HepG2 (cell line): ENCODE results near the gene LMTK2. TPM values are rescaled to one million over a fixed set of nuclear protein-coding genes. Genes with fewer than 3 reads are reported as not detected.

ENCODE experiments used
- AGO1 ChIP-seq: fragments of 200-400 bp; formaldehyde crosslinking; IDR thresholded peaks from 2 replicates; pipeline ENCODE4 v1.6.1; 2017; ENCODE audit warnings: mild to moderate bottlenecking, low read depth, low read length, moderate library complexity; ENCODE audit not compliant: poor library complexity, severe bottlenecking
- CSRNP1 ChIP-seq: sonication (generic); formaldehyde crosslinking; IDR thresholded peaks from 2 replicates; pipeline ENCODE4 v1.8.1; 2023; ENCODE audit warnings: mild to moderate bottlenecking, missing genetic modification reagents
- HOXA7 ChIP-seq: sonication (generic); formaldehyde crosslinking; IDR thresholded peaks from 2 replicates; pipeline ENCODE4 v1.8.1; 2022; ENCODE audit warnings: mild to moderate bottlenecking, missing genetic modification reagents, moderate library complexity
- ISX ChIP-seq: sonication (generic); formaldehyde crosslinking; conservative IDR thresholded peaks from 2 replicates; pipeline ENCODE4 v1.5.0; 2020; ENCODE audit warnings: missing genetic modification reagents
- NCOA5 ChIP-seq: sonication (generic); formaldehyde crosslinking; IDR thresholded peaks from 2 replicates; pipeline ENCODE4 v1.4.0; 2020; ENCODE audit warnings: missing genetic modification reagents
- NFAT5 ChIP-seq: sonication (generic); formaldehyde crosslinking; IDR thresholded peaks from 2 replicates; pipeline ENCODE4 v1.4.0; 2020; ENCODE audit warnings: missing genetic modification reagents
- NR2F2 ChIP-seq: IDR thresholded peaks from 2 replicates; pipeline ENCODE4 v1.6.1; 2012; ENCODE audit warnings: low read depth, inconsistent platforms, borderline replicate concordance
- NR3C1 ChIP-seq: sonication (generic); formaldehyde crosslinking; IDR thresholded peaks from 2 replicates; pipeline ENCODE4 v1.4.0; 2020; ENCODE audit warnings: missing genetic modification reagents
- REST ChIP-seq, 2 experiments: IDR thresholded peaks; 2 replicates each; pipeline ENCODE4 v1.6.1; 2011 to 2012; ENCODE audit warnings: low read length in 2 of 2, borderline replicate concordance in 1 of 2, low read depth in 1 of 2, mild to moderate bottlenecking in 1 of 2, moderate library complexity in 1 of 2
- SOX6 ChIP-seq, 2 experiments: fragments of 450-650 bp in 1 of 2; sonication (generic) in 1 of 2; formaldehyde crosslinking in 1 of 2; IDR thresholded peaks; 2 replicates each; pipeline versions ENCODE4 v1.4.0 to v1.6.1; 2017 to 2020; ENCODE audit warnings: antibody characterized with exemption in 1 of 2, mild to moderate bottlenecking in 1 of 2, missing genetic modification reagents in 1 of 2
- USF2 ChIP-seq, 2 experiments: sonication (generic) in 1 of 2; formaldehyde crosslinking in 1 of 2; IDR thresholded peaks; 2 replicates each; pipeline versions ENCODE4 v1.5.1 to v1.6.1; 2011 to 2020; ENCODE audit warnings: borderline replicate concordance in 1 of 2, low read depth in 1 of 2, low read length in 1 of 2, mild to moderate bottlenecking in 1 of 2, missing genetic modification reagents in 1 of 2, moderate library complexity in 1 of 2
- ZNF589 ChIP-seq: sonication (generic); formaldehyde crosslinking; conservative IDR thresholded peaks from 2 replicates; pipeline ENCODE4 v1.8.0; 2022; ENCODE audit warnings: mild to moderate bottlenecking, moderate library complexity, missing genetic modification reagents
- ZNF703 ChIP-seq: sonication (generic); formaldehyde crosslinking; IDR thresholded peaks from 2 replicates; pipeline ENCODE4 v1.5.1; 2020; ENCODE audit warnings: missing genetic modification reagents, mild to moderate bottlenecking, moderate library complexity, borderline replicate concordance
- polyA plus RNA-seq, 8 experiments: library from polyadenylated mRNA; depleted of rRNA in 3 of 8; stranded (reverse) in 7 of 8; unstranded in 1 of 8; fragments of >200 nt; fragmentation: Illumina TruSeq in 4 of 8; extraction: Trizol in 4 of 8; gene quantifications; 2 replicates each; pipeline versions ENCODE4 v1.2.1 to v1.2.3, GENCODE V29; 2011 to 2016; ENCODE audit warnings: low read depth in 4 of 8, missing spikeins in 1 of 8, mixed read lengths in 1 of 8; ENCODE audit not compliant: insufficient read depth in 1 of 8
- total RNA-seq, 5 experiments: library from RNA; depleted of rRNA; stranded (reverse); fragments of >200 nt; fragmentation: Illumina TruSeq; extraction: Trizol; gene quantifications; 2 replicates each; pipeline ENCODE4 v1.2.3, GENCODE V29; 2016; ENCODE audit warnings: low read depth in 1 of 5

LMTK2 gene
- total and polyA plus RNA-seq, 2 of the 13 experiments (the other 11 are each of a cell fraction or from before 2014, with no cell fraction given): 9.5 to 11.7 TPM

GRCh38 chr7:98106647-98107312, at the start of gene LMTK2 (continued):
- TF ChIP-seq ZNF703 (CRISPR knock-in tag): no peak; the same call in 1 of the 2 replicates
- no peak for TF ChIP-seq NR2F2
- TF ChIP-seq CSRNP1 (CRISPR knock-in tag): no peak
- TF ChIP-seq AGO1: peak; percentile 58
- no peak for TF ChIP-seq NCOA5 (CRISPR knock-in tag)
- no peak for TF ChIP-seq ISX
- peak; percentile 60; the same call in 1 of the 2 replicates for TF ChIP-seq NFAT5 (CRISPR knock-in tag)
- no peak for TF ChIP-seq NR3C1 (CRISPR knock-in tag)
- no peak for TF ChIP-seq ZNF589
- TF ChIP-seq SOX6 (IDR thresholded peaks at IDR 0.05): no peak
- TF ChIP-seq SOX6 (CRISPR knock-in tag; IDR thresholded peaks at IDR 0.05): peak; percentile 75
- TF ChIP-seq HOXA7: no peak
- no peak for TF ChIP-seq REST (IDR thresholded peaks at IDR 0.05; ENCODE audit: borderline replicate concordance in 1 of 2, low read depth in 1 of 2, low read length in 2 of 2)
- peak; percentile 81 for TF ChIP-seq USF2 (IDR thresholded peaks at IDR 0.05; ENCODE audit: low read depth, low read length)
- peak; percentile 94; the same call in 1 of the 2 replicates for TF ChIP-seq USF2 (CRISPR knock-in tag; IDR thresholded peaks at IDR 0.05; ENCODE audit: borderline replicate concordance)
